ENCODE results near the gene COX7A2.

The COX7A2 gene

DNA sequence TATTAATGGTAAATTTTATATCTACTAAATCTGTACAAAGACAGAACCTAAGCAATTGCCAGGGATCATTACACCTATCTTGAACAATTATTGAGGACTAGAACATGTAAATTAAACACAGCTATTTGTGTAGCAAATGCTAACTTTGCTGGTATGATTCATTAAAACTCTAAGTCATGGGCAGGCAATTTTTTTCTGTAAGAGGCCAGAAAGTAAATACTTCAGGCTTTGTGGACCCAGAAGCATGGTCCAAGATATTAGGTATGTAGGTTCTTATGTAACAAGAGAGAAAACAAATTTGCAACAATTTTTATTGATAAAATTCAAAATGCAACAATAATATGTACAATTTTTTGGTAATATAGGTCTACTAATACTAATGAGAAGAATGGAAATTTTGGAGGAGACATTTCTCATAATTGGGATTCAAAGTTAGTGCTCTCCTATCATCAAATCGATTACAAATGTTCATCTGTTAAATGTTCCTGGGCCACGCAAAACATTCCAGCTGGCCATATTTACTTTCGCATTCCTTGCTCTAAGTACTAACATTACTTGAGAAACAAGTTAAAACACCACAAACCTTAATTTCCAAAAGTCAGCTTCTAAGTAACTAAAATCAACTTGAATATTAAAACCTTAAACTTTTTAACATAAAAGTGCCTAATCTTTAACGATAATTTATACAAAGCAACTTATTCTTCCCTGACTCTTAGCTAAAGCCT, 36.7 kb upstream of the COX7A2 start:
- H3K4me1 Mint-ChIP-seq (ENCODE audit: low read depth) = peaks cover 41% of the 10 kb centered on the region
- peak overlapping the region; percentile 35 for H3K4me3 Mint-ChIP-seq
- H3K9me3 Mint-ChIP-seq = no peaks in the 10 kb centered on the region
- no peak overlapping the region for H3K27ac Mint-ChIP-seq
- no peaks in the 10 kb centered on the region for H3K27me3 Mint-ChIP-seq (ENCODE audit: low read depth)
- H3K36me3 Mint-ChIP-seq (ENCODE audit: low read depth) = peaks cover 29% of the 10 kb centered on the region
- no peak for DNase-seq (ENCODE audit: low spot score)

DNA sequence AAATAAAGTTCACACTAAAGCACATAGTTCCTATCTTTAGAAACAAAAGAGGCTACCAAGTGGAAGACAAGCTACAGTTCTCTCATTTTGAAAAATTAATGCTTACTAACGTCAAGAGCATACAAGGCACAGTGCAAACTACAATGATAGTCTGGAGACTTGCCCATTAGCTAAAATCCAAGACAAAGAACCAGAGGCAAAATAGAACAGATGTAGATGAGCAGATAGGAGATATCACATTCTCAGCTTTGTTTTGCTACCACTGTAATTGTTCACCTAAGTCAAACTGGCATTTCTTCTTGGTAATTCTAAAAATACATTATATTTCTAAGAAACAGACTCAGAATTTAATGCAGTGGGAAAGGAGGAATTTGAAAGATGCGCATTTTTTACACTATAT, 35.8 kb upstream of the COX7A2 start:
- DNase-seq (ENCODE audit: low spot score) = no peak
- no peaks in the 10 kb centered on the region for H3K9me3 Mint-ChIP-seq
- peaks cover 35% of the 10 kb centered on the region for H3K36me3 Mint-ChIP-seq (ENCODE audit: low read depth)
- H3K27ac Mint-ChIP-seq = no peak overlapping the region
- H3K4me3 Mint-ChIP-seq = peak overlapping the region; percentile 44
- H3K4me1 Mint-ChIP-seq (ENCODE audit: low read depth) = peaks cover 45% of the 10 kb centered on the region
- no peaks in the 10 kb centered on the region for H3K27me3 Mint-ChIP-seq (ENCODE audit: low read depth)

DNA sequence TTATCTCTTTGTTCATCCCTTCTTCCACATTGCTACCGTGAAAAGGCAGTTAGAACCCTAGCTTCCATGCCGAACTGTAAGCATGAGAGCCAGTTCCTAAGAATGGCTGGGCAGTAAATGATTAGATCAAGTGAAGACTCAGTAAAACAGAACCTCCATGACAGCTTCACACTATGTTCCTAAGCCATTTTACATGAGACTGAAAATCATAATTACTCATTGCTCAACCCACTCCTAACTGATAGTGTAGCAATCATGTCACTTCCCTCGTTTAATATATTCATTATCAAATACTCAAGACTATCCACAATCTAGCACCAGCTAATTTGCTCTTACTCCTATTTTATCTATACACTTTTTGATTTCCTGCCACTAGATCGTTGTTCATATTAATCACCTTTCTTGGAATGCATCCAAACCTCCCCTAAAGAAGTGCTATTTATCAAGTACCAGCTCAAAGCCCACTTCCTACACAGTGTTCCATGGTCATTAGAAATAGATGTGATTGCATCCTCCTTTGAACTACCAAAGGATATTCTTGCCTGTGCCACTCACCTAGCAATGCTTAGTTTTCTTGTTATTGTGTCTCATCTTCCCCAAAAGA, 35.0 kb upstream of the COX7A2 start:
- DNase-seq (ENCODE audit: low spot score) = no peak
- Mint-ChIP-seq H3K27me3 (ENCODE audit: low read depth) (no peaks in the 10 kb centered on the region), H3K4me1 (ENCODE audit: low read depth) (peaks cover 52% of the 10 kb centered on the region), H3K36me3 (ENCODE audit: low read depth) (peaks cover 43% of the 10 kb centered on the region), H3K9me3 (no peaks in the 10 kb centered on the region), H3K27ac (peak overlapping the region; percentile 3), H3K4me3 (peak overlapping the region; percentile 5)

DNA sequence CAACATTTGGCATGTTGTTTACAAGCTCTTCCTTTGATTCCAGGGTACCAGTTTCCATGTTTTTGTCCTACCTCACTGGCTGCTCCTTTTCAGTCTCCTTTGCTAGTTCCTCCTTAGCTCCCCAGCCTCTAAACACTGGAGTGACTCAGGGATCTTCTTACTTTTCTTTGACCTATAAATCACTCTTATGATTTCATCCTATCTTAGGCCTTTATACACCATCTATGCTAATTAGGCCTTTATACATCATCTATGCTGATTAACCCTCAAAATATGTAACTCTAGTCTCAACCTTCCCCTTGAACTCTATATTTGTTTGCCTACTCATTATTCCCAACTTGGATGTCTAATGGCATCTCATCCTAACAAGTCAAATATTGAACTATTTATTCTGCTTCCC, 31.5 kb upstream of the COX7A2 start:
- Mint-ChIP-seq H3K36me3 (ENCODE audit: low read depth) (peaks cover 67% of the 10 kb centered on the region), H3K4me3 (no peak overlapping the region), H3K4me1 (ENCODE audit: low read depth) (peaks cover 51% of the 10 kb centered on the region), H3K9me3 (no peaks in the 10 kb centered on the region), H3K27ac (peak overlapping the region; percentile 42), H3K27me3 (ENCODE audit: low read depth) (no peaks in the 10 kb centered on the region)
- no peak for DNase-seq (ENCODE audit: low spot score)

DNA sequence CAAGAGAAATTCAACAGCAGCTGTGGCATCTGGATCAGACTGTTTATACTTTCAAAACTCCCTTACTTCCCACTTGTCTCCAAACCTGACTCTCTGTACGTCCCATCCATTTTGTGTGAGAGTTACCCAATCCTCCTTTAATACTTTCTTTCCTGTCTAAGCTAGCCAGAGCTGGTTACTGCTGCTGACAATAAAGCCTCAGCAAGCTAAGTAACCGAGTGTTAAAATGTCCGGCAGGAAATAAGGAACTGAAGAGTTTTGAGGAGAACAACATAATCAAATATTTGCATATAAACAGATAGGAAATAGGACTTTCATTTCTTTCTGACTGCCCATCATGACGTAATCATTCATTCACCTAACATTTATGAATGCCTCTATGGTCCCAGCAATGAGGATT, 29.4 kb upstream of the COX7A2 start:
- H3K9me3 Mint-ChIP-seq = no peaks in the 10 kb centered on the region
- H3K4me3 Mint-ChIP-seq = no peak overlapping the region
- H3K27ac Mint-ChIP-seq = no peak overlapping the region
- no peaks in the 10 kb centered on the region for H3K27me3 Mint-ChIP-seq (ENCODE audit: low read depth)
- peaks cover 61% of the 10 kb centered on the region for H3K36me3 Mint-ChIP-seq (ENCODE audit: low read depth)
- H3K4me1 Mint-ChIP-seq (ENCODE audit: low read depth) = peaks cover 39% of the 10 kb centered on the region
- DNase-seq (ENCODE audit: low spot score) = no peak

DNA sequence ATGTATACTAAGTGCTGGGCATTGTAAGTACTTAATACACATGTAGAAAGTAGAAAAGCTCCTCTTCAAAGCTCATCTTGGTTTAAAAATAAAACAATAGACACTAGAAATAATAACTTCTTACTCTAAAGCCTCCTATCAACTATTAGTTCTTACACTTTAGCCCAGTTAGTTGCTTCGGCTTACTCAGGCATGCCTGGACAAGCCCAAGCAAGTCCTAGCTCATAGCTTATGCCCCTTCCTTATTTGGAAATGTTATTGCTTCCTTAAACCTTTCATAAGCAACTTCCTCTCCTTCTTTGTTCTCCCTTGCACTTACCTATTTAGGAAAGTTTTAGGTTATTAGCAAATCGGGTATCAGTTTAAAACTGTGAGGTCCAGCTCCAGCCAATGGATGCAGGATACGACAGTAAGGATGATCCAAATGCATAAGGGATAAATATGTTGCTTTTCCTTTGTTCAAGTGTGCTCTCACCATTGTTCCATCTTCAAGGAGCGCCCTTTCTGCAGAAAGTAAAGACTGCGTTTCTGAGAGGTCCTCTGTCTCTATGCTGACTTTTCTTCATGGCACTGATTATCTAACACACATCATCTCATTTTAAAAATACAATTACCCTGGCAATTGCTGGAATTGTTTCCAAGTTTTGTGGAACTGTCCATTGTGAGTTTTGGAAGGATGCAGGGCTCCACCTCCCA, 28.7 kb upstream of the COX7A2 start:
- Mint-ChIP-seq H3K4me3 (no peak overlapping the region), H3K27me3 (ENCODE audit: low read depth) (no peaks in the 10 kb centered on the region), H3K36me3 (ENCODE audit: low read depth) (peaks cover 61% of the 10 kb centered on the region), H3K9me3 (no peaks in the 10 kb centered on the region), H3K4me1 (ENCODE audit: low read depth) (peaks cover 43% of the 10 kb centered on the region), H3K27ac (peak overlapping the region; percentile 9)
- DNase-seq (ENCODE audit: low spot score) = no peak

DNA sequence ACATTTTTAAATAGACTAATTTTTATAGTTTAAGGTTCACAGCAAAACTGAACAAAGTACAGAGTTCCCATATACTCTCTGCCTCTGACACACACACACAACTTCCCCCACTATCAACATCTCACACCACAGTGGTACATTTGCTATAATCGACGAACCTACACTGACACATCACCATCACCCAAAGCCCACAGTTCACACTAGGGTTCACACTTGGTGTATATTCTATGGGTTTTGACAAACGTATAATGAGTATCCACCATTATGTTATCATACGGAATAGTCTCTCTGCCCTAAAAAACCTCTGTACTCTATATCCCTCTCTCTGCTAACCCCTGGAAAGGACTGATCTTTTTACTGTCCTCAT, 25.4 kb upstream of the COX7A2 start:
- no peak overlapping the region for H3K27ac Mint-ChIP-seq

DNA sequence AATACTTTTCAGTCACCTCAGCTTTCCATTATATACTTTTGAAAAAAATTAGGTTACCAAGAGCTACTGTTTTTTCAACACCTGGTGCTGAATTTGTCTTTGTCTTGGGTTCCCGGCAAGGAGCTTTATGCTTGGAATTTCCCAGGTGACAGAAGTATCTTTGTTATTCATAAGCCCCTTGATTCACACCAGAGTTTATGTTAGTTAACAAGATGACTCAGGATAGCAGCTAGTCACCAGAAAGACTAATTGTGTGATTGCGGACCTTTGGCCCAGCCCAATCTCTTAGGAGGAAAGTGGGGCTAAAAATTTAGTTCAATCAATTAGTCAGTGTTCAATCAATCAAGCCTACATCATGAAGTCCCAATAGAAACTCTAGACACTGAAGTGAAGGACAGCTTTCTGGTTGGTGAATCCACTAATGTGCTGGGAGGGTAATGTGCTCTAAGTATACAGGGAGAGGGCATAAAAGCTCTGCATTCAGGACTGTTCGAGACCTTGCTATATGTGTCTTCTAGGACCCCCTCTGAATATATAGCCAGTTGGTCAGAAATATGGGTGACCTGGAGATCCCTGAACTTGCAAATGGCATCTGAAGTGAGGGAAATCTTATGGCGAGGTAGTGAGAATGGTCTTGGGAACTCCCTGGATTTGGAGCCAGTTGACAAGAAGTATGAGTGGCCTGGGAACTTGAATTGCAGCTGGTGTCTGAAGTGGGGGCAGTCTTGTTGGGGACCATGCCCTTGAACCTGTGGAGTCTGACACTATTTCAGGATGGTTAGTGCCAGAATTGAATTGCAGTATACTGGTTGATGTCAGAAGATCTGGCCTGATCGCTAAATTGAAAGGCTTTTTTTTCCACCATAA, 24.8 kb upstream of the COX7A2 start:
- Mint-ChIP-seq H3K36me3 (ENCODE audit: low read depth) (peaks cover 30% of the 10 kb centered on the region), H3K4me1 (ENCODE audit: low read depth) (peaks cover 19% of the 10 kb centered on the region), H3K27ac (peak overlapping the region; percentile 55), H3K27me3 (ENCODE audit: low read depth) (no peaks in the 10 kb centered on the region), H3K4me3 (no peak overlapping the region), H3K9me3 (no peaks in the 10 kb centered on the region)
- no peak for DNase-seq (ENCODE audit: low spot score)

More for the DNA sequence above, 25.4 kb upstream of the COX7A2 start:
- Mint-ChIP-seq H3K9me3 (no peaks in the 10 kb centered on the region), H3K27me3 (ENCODE audit: low read depth) (no peaks in the 10 kb centered on the region), H3K4me1 (ENCODE audit: low read depth) (peaks cover 22% of the 10 kb centered on the region), H3K36me3 (ENCODE audit: low read depth) (peaks cover 34% of the 10 kb centered on the region), H3K4me3 (no peak overlapping the region)
- no peak for DNase-seq (ENCODE audit: low spot score)

DNA sequence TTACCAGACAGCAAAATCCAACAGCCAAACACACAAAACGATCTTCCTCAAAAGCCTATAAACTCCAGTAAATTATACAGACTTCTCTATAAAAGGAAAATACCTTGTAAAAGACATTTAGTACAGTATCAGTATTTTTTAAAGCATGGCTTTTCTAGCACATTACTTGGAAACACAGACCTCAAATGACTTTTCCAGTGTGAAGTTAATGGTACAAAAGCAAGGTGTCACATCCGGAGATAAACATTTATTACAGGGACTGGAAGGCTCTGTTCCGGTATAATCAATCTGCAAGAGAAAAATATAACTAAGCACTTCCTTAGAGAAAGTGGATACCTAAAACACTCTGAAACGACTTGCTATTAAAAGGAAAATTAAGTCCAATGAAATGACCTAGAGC, 23.9 kb upstream of the COX7A2 start:
- no peak overlapping the region for H3K4me3 Mint-ChIP-seq
- H3K4me1 Mint-ChIP-seq (ENCODE audit: low read depth) = peaks cover 20% of the 10 kb centered on the region
- no peak overlapping the region for H3K27ac Mint-ChIP-seq

DNA sequence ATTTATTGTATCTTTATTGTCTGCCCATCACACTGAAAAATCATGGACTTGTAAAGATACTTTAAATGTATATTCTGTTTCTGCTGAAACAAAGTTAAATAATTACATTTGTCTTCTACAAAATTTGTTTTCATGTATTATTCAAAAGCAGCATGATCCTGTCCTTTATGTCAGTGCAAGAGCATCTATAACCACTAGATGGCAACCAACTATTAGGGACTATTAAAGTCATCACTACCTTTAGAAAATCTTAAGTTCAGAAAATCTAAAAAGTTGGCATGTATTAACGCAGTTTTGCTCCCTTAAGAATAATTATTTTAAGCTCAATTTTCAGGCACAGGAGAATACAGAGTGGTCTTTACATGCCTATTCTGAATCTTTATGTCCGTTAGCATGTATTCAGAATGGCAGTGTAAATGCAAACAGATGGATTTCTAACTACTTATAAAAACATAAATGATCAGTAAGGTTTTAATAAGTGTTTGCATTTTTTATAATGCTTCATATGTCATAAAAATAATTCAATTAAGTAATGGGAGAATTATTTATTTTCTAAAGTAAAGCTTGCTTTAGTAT, 23.2 kb upstream of the COX7A2 start:
- no peak overlapping the region for H3K4me3 Mint-ChIP-seq
- no peaks in the 10 kb centered on the region for H3K9me3 Mint-ChIP-seq
- H3K36me3 Mint-ChIP-seq (ENCODE audit: low read depth) = peaks cover 22% of the 10 kb centered on the region
- no peaks in the 10 kb centered on the region for H3K27me3 Mint-ChIP-seq (ENCODE audit: low read depth)
- no peak overlapping the region for H3K27ac Mint-ChIP-seq
- H3K4me1 Mint-ChIP-seq (ENCODE audit: low read depth) = peaks cover 16% of the 10 kb centered on the region
- no peak for DNase-seq (ENCODE audit: low spot score)

More for the DNA sequence above, 23.9 kb upstream of the COX7A2 start:
- peaks cover 28% of the 10 kb centered on the region for H3K36me3 Mint-ChIP-seq (ENCODE audit: low read depth)
- DNase-seq (ENCODE audit: low spot score) = no peak
- H3K27me3 Mint-ChIP-seq (ENCODE audit: low read depth) = no peaks in the 10 kb centered on the region
- H3K9me3 Mint-ChIP-seq = no peaks in the 10 kb centered on the region

DNA sequence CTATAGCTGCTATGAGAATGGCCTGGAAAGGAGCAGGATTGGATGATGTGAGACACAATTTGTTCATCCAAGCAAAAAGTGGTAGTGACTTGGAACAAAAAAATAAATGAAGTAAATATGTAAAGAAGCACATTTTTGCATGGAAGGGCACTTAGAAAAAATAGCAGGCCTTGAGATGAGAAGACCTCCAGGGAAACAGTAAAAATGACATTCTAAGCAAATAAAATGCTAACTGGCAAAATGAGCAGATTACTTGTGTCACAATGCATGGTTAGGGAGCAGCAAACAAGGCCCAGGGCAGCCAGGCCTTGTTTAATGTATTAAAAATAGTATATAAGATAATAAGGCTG, 19.8 kb upstream of the COX7A2 start:
- Mint-ChIP-seq H3K27me3 (ENCODE audit: low read depth) (no peaks in the 10 kb centered on the region), H3K4me3 (no peak overlapping the region), H3K4me1 (ENCODE audit: low read depth) (peaks cover 7% of the 10 kb centered on the region), H3K36me3 (ENCODE audit: low read depth) (peaks cover 21% of the 10 kb centered on the region), H3K9me3 (no peaks in the 10 kb centered on the region), H3K27ac (no peak overlapping the region)
- DNase-seq (ENCODE audit: low spot score) = no peak

DNA sequence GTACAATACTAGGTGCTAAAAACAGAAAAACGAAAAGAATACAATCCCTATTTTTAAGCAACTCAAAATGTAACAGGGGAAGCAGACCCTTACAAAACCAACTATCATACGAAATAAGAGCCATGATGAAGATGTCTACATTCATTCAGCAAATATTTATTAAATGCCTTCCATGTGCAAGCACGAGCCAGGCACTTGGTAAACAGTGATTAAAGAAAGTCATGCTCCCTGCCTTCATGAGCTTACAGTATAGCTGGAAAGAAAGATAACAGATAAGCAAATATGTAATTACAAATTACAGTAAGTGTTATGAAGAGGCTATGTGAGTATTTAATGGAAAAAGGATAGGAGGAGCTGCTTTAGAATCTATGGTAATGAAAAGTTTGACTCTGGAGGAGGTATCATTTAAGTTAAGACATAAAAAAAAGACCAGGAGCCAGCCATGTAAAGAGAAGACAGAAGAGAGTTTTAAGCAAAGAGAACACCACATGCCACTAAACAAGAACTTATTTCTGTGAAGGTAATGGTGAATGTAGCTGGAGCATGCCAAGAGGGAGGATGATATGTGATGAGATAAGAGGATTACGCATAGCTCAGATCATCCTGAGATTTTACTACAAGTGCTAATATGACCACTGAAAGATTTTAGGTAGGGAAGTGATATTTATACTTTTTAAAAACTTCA, 19.3 kb upstream of the COX7A2 start:
- Mint-ChIP-seq H3K4me1 (ENCODE audit: low read depth) (peaks cover 7% of the 10 kb centered on the region), H3K36me3 (ENCODE audit: low read depth) (peaks cover 21% of the 10 kb centered on the region), H3K27ac (peak overlapping the region; percentile 12), H3K4me3 (no peak overlapping the region), H3K9me3 (no peaks in the 10 kb centered on the region), H3K27me3 (ENCODE audit: low read depth) (no peaks in the 10 kb centered on the region)
- no peak for DNase-seq (ENCODE audit: low spot score)

DNA sequence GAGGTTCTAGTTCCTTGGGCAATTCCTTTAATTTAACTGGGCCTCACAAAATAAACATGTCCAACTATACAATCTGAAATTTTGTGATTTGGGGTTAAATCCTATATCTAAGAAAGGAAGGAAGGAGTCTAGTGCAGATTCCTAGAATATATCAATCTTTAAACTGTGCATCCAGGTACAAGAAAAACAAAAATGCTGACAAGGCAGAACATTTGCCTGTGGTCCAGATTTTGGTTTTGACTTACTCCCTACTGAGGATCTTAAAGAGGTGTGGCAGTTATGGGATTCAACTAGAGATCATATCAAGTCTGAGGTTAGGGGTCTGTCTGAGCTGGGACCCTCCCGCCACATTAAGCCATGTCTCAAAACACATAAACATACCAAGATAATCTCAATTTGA, 17.7 kb upstream of the COX7A2 start:
- no peaks in the 10 kb centered on the region for H3K27me3 Mint-ChIP-seq (ENCODE audit: low read depth)
- peaks cover 26% of the 10 kb centered on the region for H3K36me3 Mint-ChIP-seq (ENCODE audit: low read depth)
- H3K9me3 Mint-ChIP-seq = no peaks in the 10 kb centered on the region
- no peak overlapping the region for H3K4me3 Mint-ChIP-seq
- no peak for DNase-seq (ENCODE audit: low spot score)
- no peak overlapping the region for H3K27ac Mint-ChIP-seq
- H3K4me1 Mint-ChIP-seq (ENCODE audit: low read depth) = peaks cover 3% of the 10 kb centered on the region
